Central memory CD4-positive, alpha-beta T cell (primary cell): Measurements from ENCODE around the gene FLAD1.
"Not testable (repeated sequence)": the region's sequence is repeated elsewhere in the genome, so short reads cannot be mapped to it uniquely, and the experiment has no call there.

Source experiments
- DNase-seq: peaks from one replicate; pipeline ENCODE4 v3.0.0; 2022

The FLAD1 gene

GRCh38 chr1:154992721-154993571, 9.8 kb downstream of the FLAD1 start:
- DNase-seq: no peak

GRCh38 chr1:154993572-154994268, 10.6 kb downstream of the FLAD1 start, which contains the start of gene LENEP:
LENEP (plus strand) TSS chr1:154993586; CDS start chr1:154993608, 22 bp downstream.
- DNase-seq: no peak

GRCh38 chr1:154994269-154994587, 11.1 kb downstream of the FLAD1 start:
- DNase-seq: no peak

GRCh38 chr1:154994591-154994990, 11.4 kb downstream of the FLAD1 start:
- DNase-seq: no peak

DNA sequence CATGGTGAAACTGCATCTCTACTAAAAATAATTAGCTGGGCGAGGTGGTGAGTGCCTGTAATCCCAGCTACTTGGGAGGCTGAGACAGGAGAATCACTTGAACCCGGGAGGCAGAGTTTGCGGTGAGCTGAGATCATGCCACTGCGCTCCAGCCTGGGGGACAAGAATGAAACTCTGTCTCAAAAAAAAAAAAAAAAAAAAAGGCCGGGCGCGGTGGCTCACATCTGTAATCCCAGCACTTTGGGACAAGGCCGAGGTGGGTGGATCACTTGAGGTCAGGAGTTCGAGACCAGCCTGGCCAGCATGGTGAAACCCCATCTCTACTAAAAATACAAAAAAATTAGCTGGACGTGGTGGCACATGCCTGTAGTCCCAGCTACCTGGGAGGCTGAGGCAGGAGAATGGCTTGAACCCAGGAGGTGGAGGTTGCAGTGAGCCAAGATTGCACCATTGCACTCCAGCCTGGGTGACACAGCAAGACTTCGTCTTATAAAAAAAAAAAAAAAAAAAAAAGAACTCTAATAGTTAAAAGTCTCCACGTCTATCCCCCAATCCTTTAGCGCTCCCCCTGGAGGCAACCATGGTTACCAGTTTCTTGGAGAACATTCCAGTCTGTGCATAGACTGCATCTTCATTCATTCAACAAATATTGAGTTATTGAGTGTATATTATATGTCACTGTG, 12.3 kb downstream of the FLAD1 start:
- DNase-seq: not testable (repeated sequence)

DNA sequence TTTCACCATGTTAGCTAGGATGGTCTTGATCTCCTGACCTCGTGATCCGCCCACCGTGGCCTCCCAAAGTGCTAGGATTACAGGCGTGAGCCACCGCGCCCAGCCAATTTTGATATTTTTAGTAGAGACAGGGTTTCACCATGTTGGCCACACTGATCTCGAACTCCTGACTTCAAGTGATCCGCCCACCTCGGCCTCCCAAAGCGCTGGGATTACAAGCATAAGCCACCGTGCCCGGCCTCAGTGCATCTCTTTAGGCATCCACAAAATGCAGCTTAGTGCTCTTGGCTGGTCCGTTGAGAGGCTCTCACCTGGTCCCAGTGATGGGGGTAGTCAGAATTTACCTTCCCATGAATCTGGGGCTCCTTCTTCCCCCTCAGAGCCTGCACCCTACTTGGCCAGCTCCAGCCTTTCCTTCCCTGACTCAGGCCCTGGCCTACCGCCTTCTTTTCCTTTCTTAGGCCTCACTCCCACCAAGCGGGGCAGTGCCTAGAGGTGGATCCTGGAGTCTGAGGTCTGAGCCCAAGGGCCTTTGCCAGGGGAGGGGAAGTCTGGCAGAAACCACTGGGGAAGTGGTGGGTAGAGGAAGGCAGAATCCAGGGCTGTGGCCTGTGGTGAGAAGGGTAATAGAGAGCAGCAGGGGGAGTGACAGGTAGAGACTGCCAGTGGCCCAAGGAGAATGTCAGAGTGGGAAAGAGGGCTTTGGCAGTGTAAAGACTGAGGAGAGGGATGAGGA, 14.0 kb downstream of the FLAD1 start:
- DNase-seq: no peak

DNA sequence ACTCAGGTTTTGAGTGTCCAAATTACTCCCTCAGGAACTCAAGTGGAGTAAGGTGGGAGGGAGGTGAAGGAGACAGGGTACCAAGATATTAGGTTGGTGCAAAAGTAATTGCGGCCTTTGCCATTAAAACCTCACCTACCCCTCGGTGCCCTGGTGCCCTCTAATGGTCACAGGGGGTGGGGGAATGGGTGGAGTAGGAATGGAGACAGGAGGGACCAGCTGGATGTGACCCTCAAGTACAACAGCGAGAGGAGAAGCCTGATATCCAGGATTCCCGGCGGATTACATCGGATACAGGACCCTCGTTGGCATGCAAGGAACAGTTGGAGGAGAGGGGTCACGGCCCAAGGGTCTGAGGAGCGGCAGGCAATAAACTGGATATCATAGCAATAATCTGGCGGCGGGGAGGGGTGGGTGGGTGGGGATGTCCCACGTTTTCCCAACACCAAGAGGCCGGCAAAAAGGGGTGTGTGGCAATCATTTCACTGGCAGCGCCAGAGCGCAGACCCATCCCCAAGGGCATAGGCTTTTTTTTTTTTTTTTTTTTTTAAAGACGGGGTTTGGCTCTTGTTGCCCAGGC, 15.1 kb downstream of the FLAD1 start:
- no peak for DNase-seq

GRCh38 chr1:154998818-154999570, 15.8 kb downstream of the FLAD1 start:
- peak; percentile 51 for DNase-seq

DNA sequence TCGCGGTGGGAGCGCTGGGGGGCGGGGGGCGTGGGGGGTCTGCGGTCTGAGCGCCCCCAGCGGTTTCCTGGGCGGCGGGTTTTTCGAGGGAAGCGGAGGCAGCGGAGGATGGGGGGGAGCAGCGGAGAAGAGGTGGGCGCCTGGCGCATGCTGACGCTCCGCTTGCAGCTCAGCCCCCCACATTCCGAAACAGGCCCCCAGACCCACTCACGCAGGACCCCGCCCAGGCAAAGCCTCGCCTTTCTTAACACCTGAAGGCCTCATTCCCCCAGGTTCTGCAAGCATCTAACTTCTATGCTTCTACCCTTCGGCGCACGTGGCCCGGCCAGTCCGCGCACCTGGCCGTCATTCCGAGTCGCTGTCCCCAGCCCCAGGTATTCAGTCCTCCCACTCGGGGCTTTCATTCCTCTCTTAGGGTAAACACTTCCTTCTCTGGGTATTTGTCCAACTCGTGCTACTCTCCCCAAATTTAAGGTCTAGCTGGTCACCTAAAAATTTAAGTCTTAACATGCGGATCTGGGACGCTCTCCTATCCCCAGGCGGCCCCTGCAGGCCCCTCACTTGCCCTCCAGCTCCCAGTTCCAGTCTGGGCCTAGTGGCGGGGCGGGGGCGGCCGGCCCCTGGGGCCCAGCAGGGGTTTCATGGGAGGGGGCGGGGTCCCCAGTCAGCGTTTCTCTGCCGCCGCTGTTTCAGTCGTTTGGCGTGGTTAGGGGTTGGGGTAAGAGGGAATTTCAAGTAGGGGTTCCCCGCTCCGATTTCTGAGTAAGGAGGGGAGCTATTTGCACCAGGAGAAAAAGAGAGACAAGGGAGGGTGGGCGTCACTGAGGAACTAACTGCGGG, 16.6 kb downstream of the FLAD1 start:
- DNase-seq: peak; percentile 40

DNA sequence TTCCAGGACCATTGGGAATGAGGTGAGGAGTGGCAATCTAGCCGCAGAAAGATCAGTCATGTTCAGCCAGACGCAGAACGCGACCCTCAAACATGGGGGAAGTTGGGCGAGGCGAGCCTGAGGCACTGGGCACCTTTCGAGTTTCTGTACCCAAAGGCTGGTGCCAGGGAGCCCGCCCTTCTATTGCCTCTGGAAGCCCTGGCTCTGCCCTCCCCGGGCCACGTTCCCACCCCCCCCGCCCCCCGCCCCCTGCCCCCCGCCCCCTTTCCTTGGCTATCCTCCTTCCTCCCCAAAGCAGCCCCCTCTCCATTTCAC, 17.2 kb downstream of the FLAD1 start:
- DNase-seq: no peak

DNA sequence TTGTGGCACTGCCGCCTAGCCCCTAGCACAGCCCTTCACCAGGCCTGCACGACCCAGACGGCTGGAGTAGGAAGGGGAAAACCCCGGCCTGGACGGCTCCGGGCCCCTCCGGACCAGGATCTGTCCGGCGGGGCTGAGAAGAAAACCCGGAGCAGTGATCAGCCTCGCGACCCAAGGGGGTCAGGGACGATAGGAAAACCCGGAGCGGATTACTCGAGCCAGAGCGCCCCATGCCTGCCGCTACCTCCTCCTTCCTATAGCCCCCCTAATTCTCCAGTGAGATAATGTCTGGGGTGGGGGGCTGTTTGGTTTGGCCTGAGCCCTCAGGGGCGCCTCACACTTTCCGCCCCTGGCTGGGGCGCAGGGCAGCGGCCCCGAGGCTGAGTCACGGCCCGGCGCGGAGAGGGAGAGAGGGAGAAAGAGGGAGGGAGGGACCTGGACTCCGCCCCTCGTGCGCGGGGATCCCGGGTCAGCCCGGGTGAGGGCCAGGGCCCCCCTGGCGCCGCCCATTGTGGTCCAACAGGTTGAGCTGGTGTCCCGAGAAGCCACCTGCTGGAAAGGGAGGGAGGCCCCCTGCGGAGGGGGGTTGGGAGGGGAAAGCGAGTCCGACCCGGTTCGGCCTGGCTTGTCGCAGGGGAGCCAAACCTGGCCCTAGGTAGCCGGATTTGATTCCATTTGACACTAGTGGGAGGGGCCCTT, 17.7 kb downstream of the FLAD1 start:
- peak; percentile 73 for DNase-seq

DNA sequence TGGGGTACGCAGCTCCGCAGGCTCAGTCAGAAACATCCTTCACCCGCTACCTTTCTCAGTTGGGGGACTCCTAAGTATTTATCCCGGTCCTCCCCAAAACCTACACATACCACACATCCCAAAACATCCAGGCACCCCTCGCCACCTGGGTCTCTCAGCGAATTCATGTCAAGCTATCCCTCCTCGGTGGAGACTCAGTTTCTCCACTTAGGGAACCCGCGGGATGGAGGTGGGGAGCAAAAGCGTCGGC, 18.2 kb downstream of the FLAD1 start:
- no peak for DNase-seq

DNA sequence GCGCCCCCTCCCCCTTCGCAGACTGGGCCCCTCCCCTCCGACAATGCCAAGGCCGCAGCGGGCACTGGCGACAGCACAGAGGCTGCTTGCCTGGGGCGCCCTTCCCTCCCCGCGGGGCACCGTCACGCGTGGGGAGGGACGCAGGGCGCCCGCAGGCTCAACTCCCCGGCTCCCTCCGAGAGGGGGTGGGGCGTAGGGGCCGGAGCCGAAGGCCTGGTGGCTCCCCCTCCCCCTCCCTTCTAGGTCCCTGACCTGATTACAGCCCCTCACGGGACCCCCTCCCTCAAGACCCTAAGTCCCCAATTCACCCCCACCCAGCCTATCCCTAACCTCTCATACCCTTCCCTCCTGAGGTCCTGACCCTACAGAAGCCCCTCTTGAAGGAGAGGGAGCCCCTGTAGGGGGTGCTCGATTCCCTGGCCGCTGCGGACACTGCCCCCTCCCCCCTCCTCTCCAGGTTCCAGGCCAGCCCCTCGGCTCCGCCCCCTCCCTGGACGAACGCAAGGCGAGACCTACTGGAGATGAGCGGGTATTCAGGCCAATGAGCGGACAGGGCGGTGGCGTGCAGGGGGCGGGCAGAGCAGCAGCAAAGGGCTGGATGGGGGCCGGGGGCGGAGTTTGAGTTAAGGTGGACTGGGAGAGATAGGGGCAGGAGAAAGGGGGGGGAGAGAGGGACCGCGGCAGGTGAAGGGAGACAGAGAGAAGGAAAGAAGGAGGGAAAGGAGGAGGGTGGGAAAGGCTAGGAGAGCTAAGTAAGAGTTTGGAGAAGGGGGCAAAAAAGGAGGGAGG, 18.7 kb downstream of the FLAD1 start:
- DNase-seq: peak; percentile 96

DNA sequence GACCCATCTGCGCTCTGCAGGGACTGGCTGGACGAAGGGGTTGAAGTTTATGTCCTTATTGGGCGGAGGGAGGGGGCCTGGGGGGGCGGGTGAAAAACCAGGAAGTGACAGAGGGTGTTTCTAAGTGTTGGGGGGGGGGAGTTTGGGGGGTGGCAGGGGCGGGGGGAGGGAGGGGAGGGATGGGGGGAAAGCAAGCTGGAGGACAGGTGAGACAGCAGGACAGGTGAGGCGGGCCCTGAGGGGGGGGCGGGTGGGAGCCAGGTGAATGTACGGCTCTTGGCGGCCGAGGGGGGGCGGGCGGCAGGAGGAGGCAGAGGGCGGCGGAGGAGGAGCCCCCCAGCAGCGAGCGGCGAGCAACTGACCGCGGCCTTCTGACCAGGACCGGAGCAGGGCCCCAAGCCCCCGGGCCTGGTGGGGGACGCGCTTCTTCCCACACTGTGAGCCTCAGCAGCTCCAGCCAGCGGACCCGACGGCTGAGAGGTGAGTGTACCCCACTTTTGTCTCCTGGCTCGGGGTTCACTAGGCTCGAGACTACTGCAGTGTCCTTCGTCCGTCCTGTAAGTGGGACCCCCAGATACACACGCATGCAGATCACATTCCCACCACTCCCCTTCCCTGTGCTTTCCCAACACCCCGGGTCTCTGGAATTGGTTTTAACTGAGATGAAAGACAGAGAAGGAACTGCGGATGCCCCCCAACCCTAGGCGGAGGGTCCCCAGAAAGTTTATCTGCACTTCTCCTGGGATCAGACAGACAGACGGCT, 19.5 kb downstream of the FLAD1 start, which contains the start of gene ZBTB7B:
Gene ZBTB7B, plus strand, starts transcription at position 339 of the 763 bp plus-strand sequence. CDS start 11,859 bp downstream, outside the sequence.
- DNase-seq: no peak

DNA sequence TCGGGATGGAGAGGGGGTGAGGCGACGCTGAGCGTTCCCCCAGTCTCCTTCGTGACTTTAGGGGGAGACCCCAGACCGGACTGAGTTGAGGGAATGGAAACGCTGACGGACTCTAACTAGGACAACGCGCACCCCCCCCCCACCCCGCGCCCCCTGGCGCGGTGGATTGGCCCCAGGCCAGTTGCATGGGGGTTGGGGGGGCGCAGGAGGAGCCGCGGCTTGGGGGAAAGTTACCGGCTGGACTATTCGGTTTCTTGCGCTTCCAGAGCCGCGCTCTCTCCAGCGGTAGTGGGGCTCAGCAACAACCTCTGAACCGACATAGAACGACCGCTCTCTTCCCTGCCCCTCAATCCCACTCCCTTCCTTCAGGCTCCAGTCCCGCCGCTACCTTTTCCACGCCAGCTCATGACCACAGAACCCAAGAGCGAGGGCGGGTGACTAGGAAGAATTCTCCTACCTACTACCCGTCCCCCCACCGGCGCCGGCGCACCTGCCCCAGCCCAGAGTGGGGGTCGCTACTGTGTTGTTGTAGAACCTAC, 20.2 kb downstream of the FLAD1 start:
- no peak for DNase-seq

GRCh38 chr1:155003766-155004351, 20.7 kb downstream of the FLAD1 start:
- DNase-seq: no peak

- DNase-seq: no peak
Measured at GRCh38 chr1:155004352-155005075, 21.4 kb downstream of the FLAD1 start.
